ENCODE measurements around the gene IPO9.
"Not testable (repeated sequence)": the region's sequence is repeated elsewhere in the genome, so short reads cannot be mapped to it uniquely, and the experiment has no call there.

Gene IPO9

GRCh38 chr1:201849372-201850052, 20.6 kb downstream of the IPO9 start:
- no peak for DNase-seq

DNA sequence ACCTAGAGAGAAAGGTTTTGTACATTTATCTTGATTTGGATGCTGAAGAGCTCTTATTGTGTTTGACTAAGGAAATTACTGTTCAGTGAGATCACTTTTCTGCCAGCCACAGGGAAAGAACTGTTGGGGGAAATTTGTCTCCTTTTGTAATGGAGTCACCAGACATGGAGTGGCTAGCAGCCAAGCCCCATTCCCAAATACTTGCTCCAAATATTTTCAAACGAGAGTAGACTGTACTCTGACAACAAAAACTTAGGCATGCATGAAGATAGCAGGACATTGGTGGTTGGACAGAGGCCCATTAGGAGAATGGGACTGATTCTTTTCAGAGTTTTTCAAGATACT, 21.1 kb downstream of the IPO9 start:
- DNase-seq: no peak

GRCh38 chr1:201851949-201852348, 23.0 kb downstream of the IPO9 start:
- DNase-seq: no peak

- DNase-seq: not testable (repeated sequence)
These were observed 27.8 kb downstream of the IPO9 start for GRCh38 chr1:201856722-201857121.

- no peak for DNase-seq
These were observed 30.5 kb downstream of the IPO9 start for GRCh38 chr1:201859424-201859823.

GRCh38 chr1:201861448-201861847, 32.5 kb downstream of the IPO9 start:
- DNase-seq: no peak

DNA sequence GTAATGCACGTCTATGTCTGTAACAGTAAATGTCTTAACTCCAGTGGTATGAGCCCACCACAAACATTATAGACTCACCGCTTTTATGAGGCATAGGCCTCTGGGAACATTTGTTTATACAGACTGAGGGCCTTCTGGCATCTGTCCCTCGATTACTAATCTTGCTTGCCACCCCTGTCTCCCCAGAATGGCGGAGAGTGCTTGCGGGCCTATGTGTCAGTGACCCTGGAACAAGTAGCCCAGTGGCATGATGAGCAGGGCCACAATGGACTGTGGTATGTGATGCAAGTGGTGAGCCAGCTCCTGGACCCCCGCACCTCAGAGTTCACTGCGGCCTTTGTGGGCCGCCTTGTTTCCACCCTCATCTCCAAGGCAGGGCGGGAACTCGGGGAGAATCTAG, 41.4 kb downstream of the IPO9 start:
- no peak for DNase-seq

GRCh38 chr1:201874672-201875071, 45.7 kb downstream of the IPO9 start:
- DNase-seq: no peak

DNA sequence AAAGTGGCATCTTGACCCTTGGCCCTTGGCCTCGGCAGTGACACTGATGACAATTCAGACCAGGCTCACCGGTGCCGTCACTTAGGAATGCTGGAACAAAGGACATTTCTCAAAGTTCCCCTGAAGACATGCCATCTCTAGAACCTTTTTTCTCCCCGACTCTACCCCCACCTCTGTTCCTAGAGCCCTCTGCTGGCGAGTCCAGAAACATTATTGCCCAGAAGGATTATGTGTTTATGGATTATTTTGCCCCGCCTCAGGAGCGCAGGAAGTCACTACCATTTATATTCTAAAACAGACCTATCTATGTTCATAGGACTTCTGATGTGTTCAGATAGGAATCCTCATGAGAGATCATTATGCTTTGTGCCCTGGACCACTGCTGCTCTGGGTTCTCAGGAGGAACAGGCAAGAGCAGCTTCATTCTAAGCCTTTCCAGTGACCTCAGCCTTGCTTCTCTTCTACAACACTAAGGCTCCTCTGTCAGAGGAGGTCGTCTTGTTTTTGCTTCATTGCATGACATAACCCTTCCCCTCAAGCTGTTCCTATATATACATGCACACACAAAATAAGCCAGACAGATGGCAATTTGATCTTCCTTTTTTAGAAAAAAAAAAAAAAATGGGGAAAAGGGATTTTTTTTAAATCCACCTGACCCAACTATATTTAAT, 47.3 kb downstream of the IPO9 start:
- DNase-seq: peak; percentile 74

DNA sequence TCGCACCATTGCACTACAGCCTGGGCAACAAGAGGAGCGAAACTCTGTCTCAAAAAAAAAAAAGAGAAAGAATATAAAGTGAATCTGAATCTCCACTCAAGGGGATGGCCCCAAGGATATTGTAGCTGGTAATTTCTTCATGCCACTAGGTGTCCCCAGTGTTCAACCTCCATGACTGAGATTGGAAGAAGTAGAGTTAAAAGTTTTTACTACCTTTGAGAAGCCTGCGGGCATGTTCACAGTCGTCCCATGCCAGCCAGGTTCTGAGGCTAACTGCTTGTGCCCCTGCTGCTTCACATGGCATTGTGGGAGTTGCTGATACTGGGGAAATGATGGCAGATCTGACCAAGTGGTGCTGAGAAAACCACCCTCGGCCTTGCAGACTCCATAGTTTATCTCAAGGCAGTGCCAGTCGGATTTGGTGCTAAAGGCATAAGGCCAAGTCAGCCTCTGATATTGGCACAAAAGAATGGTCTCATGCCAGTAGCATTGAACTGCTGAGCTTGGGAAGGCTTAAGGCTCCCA, 49.0 kb downstream of the IPO9 start:
- peak; percentile 69 for DNase-seq

DNA sequence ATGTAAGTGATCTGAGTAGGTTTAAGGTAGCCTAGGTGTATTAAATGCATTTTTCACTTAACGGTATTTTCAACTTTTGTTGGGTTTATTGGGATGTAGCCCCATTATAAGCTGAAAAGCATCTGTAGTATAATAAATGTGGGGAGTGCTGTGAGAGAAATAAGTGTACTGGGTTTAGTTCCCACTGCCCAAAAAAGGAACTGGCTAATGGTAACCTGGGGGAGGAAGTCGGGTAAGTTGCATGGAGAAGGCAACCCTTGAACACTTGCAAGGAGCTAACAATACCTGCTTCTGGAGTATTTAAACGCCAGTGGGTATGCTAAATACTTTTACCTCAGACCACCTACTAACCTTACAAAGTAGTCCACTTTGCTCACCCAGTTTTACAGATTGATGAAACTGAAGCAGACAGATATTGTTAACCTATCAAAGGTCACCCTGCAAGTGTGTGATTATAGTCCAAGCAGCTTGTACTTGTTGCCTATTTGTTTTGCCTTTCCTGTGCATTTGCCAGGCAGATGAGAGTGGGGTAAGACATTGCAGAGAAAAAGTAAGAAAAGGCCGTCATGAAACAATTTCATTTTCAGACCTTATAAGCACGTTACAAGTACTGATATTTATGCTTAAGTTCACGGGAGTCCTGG, 52.1 kb downstream of the IPO9 start:
- no peak for DNase-seq

DNA sequence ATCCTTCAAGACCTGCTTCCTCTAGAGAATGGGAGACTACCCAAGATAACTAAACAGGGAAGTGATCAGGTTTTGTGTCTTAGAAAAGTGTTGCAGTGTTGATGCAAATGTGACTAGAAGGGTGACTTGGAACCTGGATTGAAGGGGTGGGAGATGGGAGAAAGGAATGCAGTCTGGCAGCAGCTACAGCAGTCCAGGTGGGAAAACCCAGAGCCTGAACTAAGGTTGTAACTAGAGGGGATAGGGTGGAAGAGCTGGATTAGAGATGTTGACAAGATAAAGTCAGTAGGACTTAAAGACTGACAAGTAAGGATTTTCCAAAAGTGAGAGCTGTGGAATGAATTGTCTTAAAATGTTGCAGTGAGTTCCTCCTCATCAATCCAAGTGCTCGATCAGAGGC, 52.7 kb downstream of the IPO9 start:
- DNase-seq: no peak

GRCh38 chr1:201882665-201883132, 53.7 kb downstream of the IPO9 start:
- no peak for DNase-seq

DNA sequence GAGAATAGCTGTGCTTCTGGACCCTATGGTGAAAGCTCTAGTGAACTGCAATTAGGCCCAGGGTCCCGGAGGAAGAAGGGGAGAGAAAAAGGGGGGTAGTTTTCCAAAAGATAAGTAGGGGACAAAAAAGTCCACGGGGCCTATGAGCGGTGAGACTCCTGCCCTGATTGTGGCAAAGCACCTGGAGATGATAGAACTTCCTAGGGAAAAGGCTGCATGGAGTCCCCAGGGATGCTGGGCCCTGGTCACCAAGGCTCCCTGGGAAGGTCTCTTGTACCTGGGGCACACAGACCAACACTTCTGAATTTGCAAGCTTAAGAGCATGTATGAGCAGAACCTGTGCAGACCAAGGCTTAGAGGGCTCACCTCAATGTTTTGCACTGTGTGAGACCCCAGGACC, 54.3 kb downstream of the IPO9 start:
- DNase-seq: no peak

GRCh38 chr1:201883786-201884185, 54.8 kb downstream of the IPO9 start:
- DNase-seq: no peak

GRCh38 chr1:201884425-201884824, 55.5 kb downstream of the IPO9 start:
- DNase-seq: peak; percentile 52

DNA sequence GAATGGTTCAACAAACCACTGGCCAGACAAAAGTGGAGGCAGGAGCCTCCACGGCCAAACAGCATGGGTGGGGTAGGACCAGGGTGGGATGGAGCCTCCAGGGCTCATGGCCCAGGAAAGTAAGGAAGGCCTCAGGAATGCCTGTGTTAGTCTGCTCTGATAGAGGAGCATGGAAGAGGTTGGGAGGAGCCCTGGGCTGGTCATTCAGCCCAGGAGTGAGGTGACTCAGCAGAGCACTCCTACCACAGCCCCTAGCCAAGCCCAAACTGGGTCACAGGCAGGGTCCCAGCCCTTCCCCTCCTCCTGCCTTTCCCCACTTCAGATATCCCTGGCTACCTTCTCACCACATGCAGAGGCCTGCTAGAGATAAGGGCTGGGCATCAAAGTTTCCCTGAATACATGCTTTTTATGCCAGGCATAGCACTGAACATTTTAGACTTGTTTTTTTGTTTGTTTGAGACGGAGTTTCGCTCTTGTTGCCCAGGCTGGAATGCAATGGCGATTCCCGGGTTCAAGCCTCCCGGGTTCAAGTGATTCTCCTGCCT, 56.6 kb downstream of the IPO9 start:
- no peak for DNase-seq

DNA sequence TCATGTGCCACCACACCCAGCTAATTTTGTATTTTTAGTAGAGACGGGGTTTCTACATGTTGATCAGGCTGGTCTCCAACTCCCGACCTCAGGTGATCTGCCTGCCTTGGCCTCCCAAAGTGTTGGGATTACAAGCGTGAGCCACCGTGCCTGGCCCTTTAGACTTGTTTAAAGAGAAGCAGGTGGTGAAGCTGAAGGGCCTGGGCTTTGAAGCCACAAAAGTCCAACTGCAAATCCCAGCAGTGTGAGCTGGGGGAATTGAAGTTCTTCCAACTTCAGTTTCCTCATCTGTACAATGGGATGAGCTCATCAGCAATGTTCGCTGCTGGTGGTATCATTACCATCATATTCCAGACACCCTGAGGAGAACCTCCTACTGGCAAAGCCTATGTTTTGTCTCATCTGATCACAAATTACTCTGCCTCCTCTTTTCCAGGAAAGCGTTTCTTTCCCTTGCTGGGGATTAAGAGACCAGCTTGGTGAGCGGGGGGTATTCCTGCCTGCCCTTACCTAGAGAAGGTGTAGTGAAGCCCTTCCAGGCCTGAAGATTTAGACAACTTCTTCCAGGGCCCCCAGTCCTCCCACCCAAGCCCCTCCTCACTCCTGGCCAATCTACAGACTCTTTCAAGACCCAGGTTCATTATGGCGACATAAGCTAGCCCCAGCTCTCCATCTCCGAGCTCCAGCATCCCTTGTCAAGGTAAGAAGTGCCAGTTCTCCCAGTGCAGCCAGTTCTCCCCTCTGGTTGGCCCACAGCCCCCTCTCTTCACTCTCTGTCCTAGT, 57.3 kb downstream of the IPO9 start:
- no peak for DNase-seq

GRCh38 chr1:201887116-201887866, 58.3 kb downstream of the IPO9 start:
- DNase-seq: no peak

GRCh38 chr1:201888282-201889089, 59.5 kb downstream of the IPO9 start, which contains the start of gene SHISA4:
Gene SHISA4, plus strand, starts transcription at chr1:201888898. Its CDS starts 97 bp downstream, at chr1:201888995.
- peak; percentile 63 for DNase-seq

All from NCI-H82 (cell line).